Liver (tissue), 9 donors: Measurements from ENCODE around the gene DENND1C. TPM values are rescaled to one million over a fixed set of nuclear protein-coding genes. Genes with fewer than 3 reads are reported as not detected.

Source experiments
- DNase-seq: peaks from one replicate; pipeline ENCODE4 v3.0.0-alpha.2; 2017; ENCODE audit warnings: low spot score
- H3K27ac ChIP-seq, 2 donors: one replicate each; pipeline ENCODE4 v1.7.0; 2013; ENCODE audit warnings: inconsistent platforms in 2 of 2, low read length in 2 of 2, control low read depth in 1 of 2, low read depth in 1 of 2, mild to moderate bottlenecking in 1 of 2
- H3K27me3 ChIP-seq, 4 donors: one replicate each; pipeline versions ENCODE4 v1.6.1 to v1.7.0; 2013; ENCODE audit warnings: low read length in 3 of 4, inconsistent platforms in 1 of 4, mild to moderate bottlenecking in 1 of 4, moderate library complexity in 1 of 4; ENCODE audit not compliant: control insufficient read depth in 4 of 4, insufficient read depth in 4 of 4
- H3K36me3 ChIP-seq, 4 donors: one replicate each; pipeline versions ENCODE4 v1.6.1 to v1.7.0; 2013; ENCODE audit warnings: low read length in 3 of 4, mild to moderate bottlenecking in 3 of 4, low read depth in 1 of 4, moderate library complexity in 1 of 4; ENCODE audit not compliant: control insufficient read depth in 4 of 4, insufficient read depth in 3 of 4
- H3K4me1 ChIP-seq, 4 donors: one replicate each; pipeline versions ENCODE4 v1.6.1 to v1.7.0; 2013; ENCODE audit warnings: low read length in 3 of 4, mild to moderate bottlenecking in 3 of 4, moderate library complexity in 1 of 4; ENCODE audit not compliant: control insufficient read depth in 4 of 4, insufficient read depth in 4 of 4
- H3K4me3 ChIP-seq, 3 donors: one replicate each; pipeline versions ENCODE4 v1.6.1 to v1.7.0; 2013; ENCODE audit warnings: low read length in 3 of 3, control low read depth in 1 of 3, low read depth in 1 of 3, mild to moderate bottlenecking in 1 of 3
- H3K9ac ChIP-seq, 2 donors: one replicate each; pipeline ENCODE4 v1.7.0; 2013; ENCODE audit warnings: low read length in 2 of 2, mild to moderate bottlenecking in 2 of 2, moderate library complexity in 2 of 2, control low read depth in 1 of 2, low read depth in 1 of 2
- H3K9me3 ChIP-seq, 4 donors: one replicate each; pipeline versions ENCODE4 v1.6.1 to v1.7.0; 2013; ENCODE audit warnings: low read length in 3 of 4; ENCODE audit not compliant: control insufficient read depth in 4 of 4
- ATF3 ChIP-seq: IDR thresholded peaks from 2 replicates; pipeline ENCODE4 v1.6.1; 2016; ENCODE audit warnings: antibody characterized with exemption
- CTCF ChIP-seq: fragments of 150-350 bp; IDR thresholded peaks from 2 replicates; pipeline ENCODE4 v1.5.1; 2017; ENCODE audit warnings: improper control_type of control experiment, low read depth, low read length; ENCODE audit not compliant: missing input control
- EGR1 ChIP-seq, 2 donors: IDR thresholded peaks; 2 replicates each; pipeline ENCODE4 v1.6.1; 2016 to 2018; ENCODE audit warnings: antibody characterized with exemption in 2 of 2, low read depth in 2 of 2
- FOXA1 ChIP-seq: IDR thresholded peaks from 2 replicates; pipeline ENCODE4 v1.6.1; 2016; ENCODE audit warnings: antibody characterized with exemption
- FOXA2 ChIP-seq: IDR thresholded peaks from 2 replicates; pipeline ENCODE4 v1.6.1; 2016; ENCODE audit warnings: antibody characterized with exemption
- GABPA ChIP-seq, 2 donors: IDR thresholded peaks in 1 of 2; conservative IDR thresholded peaks in 1 of 2; 2 replicates each; pipeline ENCODE4 v1.6.1; 2016; ENCODE audit warnings: antibody characterized with exemption in 2 of 2, mild to moderate bottlenecking in 1 of 2, moderate library complexity in 1 of 2
- HNF4A ChIP-seq, 2 donors: conservative IDR thresholded peaks; 2 replicates each; pipeline ENCODE4 v1.6.1; 2016; ENCODE audit warnings: antibody characterized with exemption in 2 of 2, mild to moderate bottlenecking in 2 of 2
- HNF4G ChIP-seq: IDR thresholded peaks from 2 replicates; pipeline ENCODE4 v1.6.1; 2016; ENCODE audit warnings: antibody characterized with exemption
- JUND ChIP-seq, 2 donors: IDR thresholded peaks; 2 replicates each; pipeline ENCODE4 v1.6.1; 2016; ENCODE audit warnings: antibody characterized with exemption in 2 of 2
- MAX ChIP-seq: IDR thresholded peaks from 2 replicates; pipeline ENCODE4 v1.6.1; 2016; ENCODE audit warnings: antibody characterized with exemption
- NR2F2 ChIP-seq: IDR thresholded peaks from 2 replicates; pipeline ENCODE4 v1.6.1; 2016; ENCODE audit warnings: antibody characterized with exemption
- REST ChIP-seq: IDR thresholded peaks from 2 replicates; pipeline ENCODE4 v1.6.1; 2016; ENCODE audit warnings: antibody characterized with exemption, mild to moderate bottlenecking
- RXRA ChIP-seq, 2 donors: IDR thresholded peaks; 2 replicates each; pipeline ENCODE4 v1.6.1; 2017 to 2018; ENCODE audit warnings: antibody characterized with exemption in 2 of 2, mild to moderate bottlenecking in 1 of 2
- TAF1 ChIP-seq: conservative IDR thresholded peaks from 2 replicates; pipeline ENCODE4 v1.6.1; 2016; ENCODE audit warnings: antibody characterized with exemption, mild to moderate bottlenecking
- YY1 ChIP-seq: IDR thresholded peaks from 2 replicates; pipeline ENCODE4 v1.6.1; 2016; ENCODE audit warnings: antibody characterized with exemption, mild to moderate bottlenecking
- ZBTB33 ChIP-seq: IDR thresholded peaks from 2 replicates; pipeline ENCODE4 v1.6.1; 2016; ENCODE audit warnings: antibody characterized with exemption
- WGBS: extraction: QIAGEN DNeasy Blood & Tissue Kit; methylation state at CpG from one replicate; pipeline ENCODE4 v1.1.7; 2013; 5-methylcytosine and 5-hydroxymethylcytosine counted together
- polyA plus RNA-seq, 2 donors: library from polyadenylated mRNA; stranded (reverse) in 1 of 2; unstranded in 1 of 2; fragments of 200-250 nt in 1 of 2; fragments of >200 nt in 1 of 2; fragmentation: Nextera tagmentation in 1 of 2; extraction: Ambion mirVana in 1 of 2; gene quantifications; one replicate each; pipeline versions ENCODE4 v1.2.1 to v1.2.3, GENCODE V29; 2013 to 2015
- total RNA-seq, 2 donors: library from RNA; depleted of rRNA; stranded (reverse); fragments of >200 nt; gene quantifications; one replicate each; pipeline ENCODE4 v1.2.3, GENCODE V29; 2014
- donor health status: healthy.
- donor health status: healthy.
- donor health status: healthy.
- donor health status: healthy.
- donor health status: healthy.

The DENND1C gene
- total and polyA plus RNA-seq, 4 donors = 0.99 to 1.5 (median 1.2) TPM

- no peaks in the 10 kb centered on the region for H3K9me3 ChIP-seq
- H3K27ac ChIP-seq = peak overlapping the region in 1 of 2 donors; percentile 62
- no peaks in the 10 kb centered on the region for H3K27me3 ChIP-seq
- peaks cover 0 to 15% (median 2%) of the 10 kb centered on the region in 4 donors for H3K4me1 ChIP-seq
- H3K36me3 ChIP-seq = no peaks in the 10 kb centered on the region
- no peak for DNase-seq
- H3K4me3 ChIP-seq = peak overlapping the region in 2 of 3 donors; percentile 34 to 42
- TF ChIP-seq ZBTB33 = no peak
- TF ChIP-seq NR2F2 = no peak
- TF ChIP-seq FOXA2 = no peak
- no peak for TF ChIP-seq JUND (IDR thresholded peaks at IDR 0.05)
- no peak for TF ChIP-seq HNF4A (conservative IDR thresholded peaks at IDR 0.05)
- no peak for TF ChIP-seq CTCF
- no peak for TF ChIP-seq REST
- TF ChIP-seq TAF1 = no peak
- TF ChIP-seq FOXA1 = no peak
- TF ChIP-seq RXRA (IDR thresholded peaks at IDR 0.05) = no peak
- TF ChIP-seq MAX = no peak
- TF ChIP-seq YY1 = no peak
- no peak for TF ChIP-seq EGR1 (IDR thresholded peaks at IDR 0.05; ENCODE audit: low read depth in 2 of 2)
- no peak for TF ChIP-seq GABPA (IDR thresholded peaks at IDR 0.05 in 1 of 2, conservative IDR thresholded peaks at IDR 0.05 in 1 of 2)
- no peak for TF ChIP-seq ATF3
- TF ChIP-seq HNF4G = no peak
- H3K9ac ChIP-seq = peak overlapping the region in 1 of 2 donors; percentile 63
- 82% methylated on average over 10 of the region's 10 CpGs for WGBS
Measured at GRCh38 chr19:6480848-6481415, 655 bp downstream of the DENND1C start.
